ENCODE measurements around the gene CNTN4.

- TF ChIP-seq CTCF (IDR thresholded peaks at IDR 0.05) (no peak), POLR2A (IDR thresholded peaks at IDR 0.05) (no peak), POLR2AphosphoS5 (IDR thresholded peaks at IDR 0.05) (no peak)
Observed at GRCh38 chr3:2485027-2485375, 386.3 kb downstream of the CNTN4 start.

Measured in breast epithelium (tissue), 3 donors.